ENCODE results near the gene TIMM23.

- TF ChIP-seq POLR2AphosphoS5 (IDR thresholded peaks at IDR 0.05; ENCODE audit: low read depth, low read length) = no peak
- TF ChIP-seq POLR2A (IDR thresholded peaks at IDR 0.05; ENCODE audit: borderline replicate concordance, extremely low read depth, insufficient read depth, insufficient read length) = no peak
- TF ChIP-seq, protein P1, sequence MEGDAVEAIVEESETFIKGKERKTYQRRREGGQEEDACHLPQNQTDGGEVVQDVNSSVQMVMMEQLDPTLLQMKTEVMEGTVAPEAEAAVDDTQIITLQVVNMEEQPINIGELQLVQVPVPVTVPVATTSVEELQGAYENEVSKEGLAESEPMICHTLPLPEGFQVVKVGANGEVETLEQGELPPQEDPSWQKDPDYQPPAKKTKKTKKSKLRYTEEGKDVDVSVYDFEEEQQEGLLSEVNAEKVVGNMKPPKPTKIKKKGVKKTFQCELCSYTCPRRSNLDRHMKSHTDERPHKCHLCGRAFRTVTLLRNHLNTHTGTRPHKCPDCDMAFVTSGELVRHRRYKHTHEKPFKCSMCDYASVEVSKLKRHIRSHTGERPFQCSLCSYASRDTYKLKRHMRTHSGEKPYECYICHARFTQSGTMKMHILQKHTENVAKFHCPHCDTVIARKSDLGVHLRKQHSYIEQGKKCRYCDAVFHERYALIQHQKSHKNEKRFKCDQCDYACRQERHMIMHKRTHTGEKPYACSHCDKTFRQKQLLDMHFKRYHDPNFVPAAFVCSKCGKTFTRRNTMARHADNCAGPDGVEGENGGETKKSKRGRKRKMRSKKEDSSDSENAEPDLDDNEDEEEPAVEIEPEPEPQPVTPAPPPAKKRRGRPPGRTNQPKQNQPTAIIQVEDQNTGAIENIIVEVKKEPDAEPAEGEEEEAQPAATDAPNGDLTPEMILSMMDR (IDR thresholded peaks at IDR 0.05 in 2 of 3, conservative IDR thresholded peaks at IDR 0.05 in 1 of 3; ENCODE audit: borderline replicate concordance in 1 of 3, insufficient read depth in 1 of 3, low read depth in 2 of 3, low read length in 2 of 3) = no peak
- no peak for TF ChIP-seq REST (IDR thresholded peaks at IDR 0.05; ENCODE audit: low read depth)
- no peak for TF ChIP-seq ATF3 (IDR thresholded peaks at IDR 0.05)
- TF ChIP-seq, protein P2, sequence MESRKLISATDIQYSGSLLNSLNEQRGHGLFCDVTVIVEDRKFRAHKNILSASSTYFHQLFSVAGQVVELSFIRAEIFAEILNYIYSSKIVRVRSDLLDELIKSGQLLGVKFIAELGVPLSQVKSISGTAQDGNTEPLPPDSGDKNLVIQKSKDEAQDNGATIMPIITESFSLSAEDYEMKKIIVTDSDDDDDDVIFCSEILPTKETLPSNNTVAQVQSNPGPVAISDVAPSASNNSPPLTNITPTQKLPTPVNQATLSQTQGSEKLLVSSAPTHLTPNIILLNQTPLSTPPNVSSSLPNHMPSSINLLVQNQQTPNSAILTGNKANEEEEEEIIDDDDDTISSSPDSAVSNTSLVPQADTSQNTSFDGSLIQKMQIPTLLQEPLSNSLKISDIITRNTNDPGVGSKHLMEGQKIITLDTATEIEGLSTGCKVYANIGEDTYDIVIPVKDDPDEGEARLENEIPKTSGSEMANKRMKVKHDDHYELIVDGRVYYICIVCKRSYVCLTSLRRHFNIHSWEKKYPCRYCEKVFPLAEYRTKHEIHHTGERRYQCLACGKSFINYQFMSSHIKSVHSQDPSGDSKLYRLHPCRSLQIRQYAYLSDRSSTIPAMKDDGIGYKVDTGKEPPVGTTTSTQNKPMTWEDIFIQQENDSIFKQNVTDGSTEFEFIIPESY (IDR thresholded peaks at IDR 0.05; ENCODE audit: extremely low read depth, insufficient replicate concordance, low read length) = no peak
- TF ChIP-seq RAD21 (IDR thresholded peaks at IDR 0.05; ENCODE audit: low read depth) = no peak
- no peak for TF ChIP-seq JUND (IDR thresholded peaks at IDR 0.05)
These were observed 29.0 kb downstream of the TIMM23 start for GRCh38 chr10:46001187-46001756.
